Sigmoid colon (tissue), 7 donors: ENCODE results near the gene ERFE. TPM values are rescaled to one million over a fixed set of nuclear protein-coding genes. Genes with fewer than 3 reads are reported as not detected.

Experiments
- DNase-seq: peaks from one replicate; pipeline ENCODE4 v3.0.0-alpha.2; 2019
- H3K27ac ChIP-seq, 4 donors: fragments of 200-600 bp; sonication (generic); one replicate each; pipeline ENCODE4 v1.5.1; 2016 to 2019; ENCODE audit warnings: mild to moderate bottlenecking in 1 of 4
- H3K27me3 ChIP-seq, 3 donors: fragments of 200-600 bp; sonication (generic); one replicate each; pipeline ENCODE4 v1.5.1; 2019; ENCODE audit warnings: mild to moderate bottlenecking in 1 of 3
- H3K36me3 ChIP-seq, 4 donors: fragments of 200-600 bp; sonication (generic); one replicate each; pipeline ENCODE4 v1.5.1; 2016 to 2019
- H3K4me1 ChIP-seq, 4 donors: fragments of 200-600 bp; sonication (generic); one replicate each; pipeline ENCODE4 v1.5.1; 2017 to 2019
- H3K4me3 ChIP-seq, 4 donors: fragments of 200-600 bp; sonication (generic); one replicate each; pipeline ENCODE4 v1.5.1; 2017 to 2019; ENCODE audit warnings: mild to moderate bottlenecking in 2 of 4, moderate library complexity in 1 of 4
- H3K9me3 ChIP-seq, 4 donors: fragments of 200-600 bp in 3 of 4; sonication (generic) in 3 of 4; one replicate each; pipeline versions ENCODE4 v1.5.1 to v1.6.1; 2013 to 2019
- CTCF ChIP-seq, 4 experiments: fragments of 450-650 bp in 3 of 4; fragments of 200-600 bp in 1 of 4; IDR thresholded peaks; one replicate each; pipeline ENCODE4 v1.5.1; 2016 to 2019; ENCODE audit warnings: antibody characterized with exemption in 4 of 4, mild to moderate bottlenecking in 3 of 4, moderate library complexity in 2 of 4
- EP300 ChIP-seq, 4 donors: sonication (generic); formaldehyde crosslinking; IDR thresholded peaks; one replicate each; pipeline ENCODE4 v1.6.1; 2017; ENCODE audit warnings: antibody characterized with exemption in 4 of 4
- POLR2A ChIP-seq, 2 donors: fragments of 450-650 bp; IDR thresholded peaks; one replicate each; pipeline ENCODE4 v1.6.1; 2016; ENCODE audit warnings: antibody characterized with exemption in 2 of 2, mild to moderate bottlenecking in 2 of 2, moderate library complexity in 2 of 2
- POLR2AphosphoS5 ChIP-seq, 4 donors: sonication (generic); formaldehyde crosslinking; IDR thresholded peaks; one replicate each; pipeline ENCODE4 v1.6.1; 2017; ENCODE audit warnings: antibody characterized with exemption in 4 of 4
- WGBS, 2 donors: extraction: QIAGEN DNeasy Blood & Tissue Kit; methylation state at CpG; one replicate each; pipeline ENCODE4 v1.1.7; 2013; 5-methylcytosine and 5-hydroxymethylcytosine counted together
- intact Hi-C: fragments of 100-400 bp; cut with DNase I; formaldehyde crosslinking; loops from one replicate; pipeline ENCODE4 v1.15.1; 2023
- polyA plus RNA-seq, 3 donors: library from polyadenylated mRNA; stranded (reverse); fragments of 200-250 nt; gene quantifications; one replicate each; pipeline ENCODE4 v1.2.3, GENCODE V29; 2013
- total RNA-seq, 4 donors: library from RNA; depleted of rRNA; stranded (reverse); fragments of >200 nt; gene quantifications; one replicate each; pipeline ENCODE4 v1.1.0, GENCODE V29; 2016
- donor health status: healthy with polysubstance abuse.
- donor health status: Bipolar disorder and iron deficiency.
- donor health status: healthy.

ERFE gene
- total and polyA plus RNA-seq, 7 donors, result 0.42 to 0.71 (median 0.49) TPM; not detected in 4

DNA sequence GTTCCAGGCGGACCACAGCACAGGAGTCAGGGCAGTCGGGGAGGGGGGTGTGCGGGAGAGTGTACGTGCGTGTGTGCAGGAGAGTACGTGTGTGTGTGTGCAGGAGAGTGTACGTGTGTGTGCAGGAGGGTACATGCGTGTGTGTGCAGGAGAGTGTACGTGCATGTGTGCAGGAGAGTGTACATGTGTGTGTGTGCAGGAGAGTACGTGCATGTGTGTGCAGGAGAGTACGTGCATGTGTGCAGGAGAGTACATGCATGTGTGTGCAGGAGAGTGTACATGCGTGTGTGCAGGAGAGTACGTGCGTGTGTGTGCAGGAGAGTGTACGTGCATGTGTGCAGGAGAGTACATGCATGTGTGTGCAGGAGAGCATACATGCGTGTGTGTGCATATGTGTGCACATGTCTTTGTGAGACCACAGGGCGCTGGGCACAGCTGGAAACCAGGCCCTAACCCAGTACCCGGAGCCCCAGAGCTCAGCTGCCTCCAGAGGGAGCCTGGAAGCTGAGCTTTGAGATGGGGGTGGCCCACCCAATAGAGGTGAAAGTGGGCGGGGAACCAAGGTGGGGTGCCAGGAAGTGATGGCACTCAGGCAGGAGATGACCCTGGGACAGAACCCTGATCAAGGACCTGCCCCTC lies 34.2 kb upstream of the ERFE start:
- Histone ChIP-seq H3K27me3 (no peaks in the 10 kb centered on the region), H3K36me3 (no peaks in the 10 kb centered on the region), H3K4me3 (no peak overlapping the region), H3K9me3 (no peaks in the 10 kb centered on the region), H3K4me1 (peaks cover 0 to 13% (median 4%) of the 10 kb centered on the region in 4 donors), H3K27ac (no peak overlapping the region)
- 87 to 94% methylated on average over 19 of the region's 19 CpGs for WGBS, 2 donors
- intact Hi-C loops, result no loop called here
- DNase-seq, result no peak
- TF ChIP-seq CTCF (IDR thresholded peaks at IDR 0.05) (no peak), POLR2AphosphoS5 (IDR thresholded peaks at IDR 0.05) (no peak), EP300 (IDR thresholded peaks at IDR 0.05) (no peak), POLR2A (IDR thresholded peaks at IDR 0.05) (no peak)

GRCh38 chr2:238125127-238125885 lies 33.5 kb upstream of the ERFE start:
- no peak overlapping the region for H3K4me3 ChIP-seq
- DNase-seq, result no peak
- 88 to 91% methylated on average over 20 of the region's 20 CpGs for WGBS, 2 donors
- TF ChIP-seq EP300 (IDR thresholded peaks at IDR 0.05) (no peak), POLR2AphosphoS5 (IDR thresholded peaks at IDR 0.05) (no peak), POLR2A (IDR thresholded peaks at IDR 0.05) (no peak), CTCF (IDR thresholded peaks at IDR 0.05) (no peak)
- peaks cover 0 to 13% (median 4%) of the 10 kb centered on the region in 4 donors for H3K4me1 ChIP-seq
- no peaks in the 10 kb centered on the region for H3K9me3 ChIP-seq
- H3K36me3 ChIP-seq, result no peaks in the 10 kb centered on the region
- H3K27ac ChIP-seq, result no peak overlapping the region
- no peaks in the 10 kb centered on the region for H3K27me3 ChIP-seq
- intact Hi-C loops, result no loop called here

GRCh38 chr2:238126338-238126737 lies 32.4 kb upstream of the ERFE start:
- intact Hi-C loops, result no loop called here
- WGBS, 2 donors, result 94 to 95% methylated on average over 2 of the region's 2 CpGs

GRCh38 chr2:238126775-238127164 lies 32.0 kb upstream of the ERFE start:
- WGBS, 2 donors, result 86 to 93% methylated on average over 2 of the region's 2 CpGs
- intact Hi-C loops, result no loop called here

More at GRCh38 chr2:238126338-238126737, 32.4 kb upstream of the ERFE start:
- Histone ChIP-seq H3K27ac (no peak overlapping the region), H3K9me3 (no peaks in the 10 kb centered on the region), H3K27me3 (no peaks in the 10 kb centered on the region), H3K4me1 (peaks cover 0 to 13% (median 4%) of the 10 kb centered on the region in 4 donors), H3K36me3 (no peaks in the 10 kb centered on the region), H3K4me3 (no peak overlapping the region)
- TF ChIP-seq CTCF (IDR thresholded peaks at IDR 0.05) (peak in 1 of 4 experiments; percentile 8), POLR2A (IDR thresholded peaks at IDR 0.05) (no peak)
- no peak for DNase-seq

More at GRCh38 chr2:238126775-238127164, 32.0 kb upstream of the ERFE start:
- H3K27me3 ChIP-seq, result no peaks in the 10 kb centered on the region
- no peaks in the 10 kb centered on the region for H3K36me3 ChIP-seq
- TF ChIP-seq EP300 (IDR thresholded peaks at IDR 0.05) (no peak), POLR2AphosphoS5 (IDR thresholded peaks at IDR 0.05) (no peak), CTCF (IDR thresholded peaks at IDR 0.05) (no peak), POLR2A (IDR thresholded peaks at IDR 0.05) (no peak)
- peak overlapping the region in 1 of 4 donors; percentile 19 for H3K4me3 ChIP-seq
- H3K9me3 ChIP-seq, result no peaks in the 10 kb centered on the region
- no peak for DNase-seq
- H3K4me1 ChIP-seq, result peaks cover 0 to 13% (median 4%) of the 10 kb centered on the region in 4 donors
- H3K27ac ChIP-seq, result no peak overlapping the region
